ENCODE measurements around the gene RNF149.

DNA sequence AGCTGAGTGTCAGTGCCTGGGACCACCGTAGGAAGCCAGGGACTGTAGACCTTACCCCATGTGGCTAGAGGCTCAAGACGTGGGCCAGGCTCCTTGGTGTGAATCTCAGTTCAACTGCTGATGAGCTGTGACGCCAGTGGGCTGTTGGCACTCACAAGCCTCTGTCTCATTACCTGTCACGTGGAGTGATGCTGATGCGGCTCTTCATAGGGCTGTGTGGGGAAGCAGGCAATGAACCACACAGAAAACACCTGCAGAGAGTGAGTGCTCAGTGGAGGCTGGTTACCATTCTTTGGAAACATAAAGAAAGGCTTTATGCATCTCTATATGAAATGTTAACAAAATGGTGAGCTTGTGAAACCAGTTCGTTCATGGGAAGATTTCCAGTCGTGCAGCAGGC is 42.7 kb upstream of the RNF149 start:
- TF ChIP-seq, protein P1, sequence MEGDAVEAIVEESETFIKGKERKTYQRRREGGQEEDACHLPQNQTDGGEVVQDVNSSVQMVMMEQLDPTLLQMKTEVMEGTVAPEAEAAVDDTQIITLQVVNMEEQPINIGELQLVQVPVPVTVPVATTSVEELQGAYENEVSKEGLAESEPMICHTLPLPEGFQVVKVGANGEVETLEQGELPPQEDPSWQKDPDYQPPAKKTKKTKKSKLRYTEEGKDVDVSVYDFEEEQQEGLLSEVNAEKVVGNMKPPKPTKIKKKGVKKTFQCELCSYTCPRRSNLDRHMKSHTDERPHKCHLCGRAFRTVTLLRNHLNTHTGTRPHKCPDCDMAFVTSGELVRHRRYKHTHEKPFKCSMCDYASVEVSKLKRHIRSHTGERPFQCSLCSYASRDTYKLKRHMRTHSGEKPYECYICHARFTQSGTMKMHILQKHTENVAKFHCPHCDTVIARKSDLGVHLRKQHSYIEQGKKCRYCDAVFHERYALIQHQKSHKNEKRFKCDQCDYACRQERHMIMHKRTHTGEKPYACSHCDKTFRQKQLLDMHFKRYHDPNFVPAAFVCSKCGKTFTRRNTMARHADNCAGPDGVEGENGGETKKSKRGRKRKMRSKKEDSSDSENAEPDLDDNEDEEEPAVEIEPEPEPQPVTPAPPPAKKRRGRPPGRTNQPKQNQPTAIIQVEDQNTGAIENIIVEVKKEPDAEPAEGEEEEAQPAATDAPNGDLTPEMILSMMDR (IDR thresholded peaks at IDR 0.05) = no peak
- no peak for TF ChIP-seq POLR2AphosphoS5 (IDR thresholded peaks at IDR 0.05)
